SK-N-SH (cell line): ENCODE results near the gene CC2D2A. TPM values are rescaled to one million over a fixed set of nuclear protein-coding genes. Genes with fewer than 3 reads are reported as not detected.

Experiments used
- CTCF ChIA-PET: fragments of 300-600, 350-600 bp; formaldehyde crosslinking; extraction: SDS; loops from one replicate; lab custom pipeline; 2021; lab: Yijun Ruan, JAX
- POLR2A ChIA-PET: fragments of 350-600 bp; sonication (Branson Sonifier 250); formaldehyde crosslinking; extraction: SDS; loops from one replicate; lab custom pipeline; 2020; ENCODE audit warnings: antibody characterized with exemption, inconsistent platforms; lab: Yijun Ruan, JAX
- DNase-seq: peaks from one replicate; pipeline ENCODE4 v3.0.0; 2012
- H2AFZ ChIP-seq: fragments of 200-600 bp; sonication (generic); 2 replicates; pipeline ENCODE4 v1.8.1; 2016; ENCODE audit warnings: antibody characterized with exemption, mild to moderate bottlenecking, low read depth
- H3F3A ChIP-seq: fragments of 200-600 bp; sonication (generic); replicated peaks from 2 replicates; pipeline ENCODE3; 2016; ENCODE audit warnings: antibody characterized with exemption, mild to moderate bottlenecking; ENCODE audit not compliant: insufficient read depth
- H3K27ac ChIP-seq, 2 experiments: fragments of 200-500 bp in 1 of 2; fragments of 200-600 bp in 1 of 2; sonication (Bioruptor generic) in 1 of 2; sonication (generic), shearing (Covaris generic) in 1 of 2; 2 replicates each; pipeline versions ENCODE4 v1.5.1 to v1.6.1; 2014 to 2016; ENCODE audit warnings: low read depth in 2 of 2, inconsistent platforms in 1 of 2, low read length in 1 of 2, mild to moderate bottlenecking in 1 of 2, mixed read lengths in 1 of 2
- H3K27me3 ChIP-seq: fragments of 200-600 bp; sonication (generic), shearing (Covaris generic); 2 replicates; pipeline ENCODE4 v1.6.1; 2016; ENCODE audit warnings: mixed run types; ENCODE audit not compliant: insufficient read depth
- H3K36me3 ChIP-seq, 2 experiments: fragments of 200-500 bp in 1 of 2; fragments of 200-600 bp in 1 of 2; sonication (Bioruptor generic) in 1 of 2; sonication (generic) in 1 of 2; replicated peaks in 1 of 2; 2 replicates each; pipeline versions ENCODE3 to v1.5.1; 2014 to 2016; ENCODE audit warnings: low read length in 1 of 2, mild to moderate bottlenecking in 1 of 2; ENCODE audit not compliant: insufficient read depth in 2 of 2, control insufficient read depth in 1 of 2
- H3K4me1 ChIP-seq, 2 experiments: fragments of 200-500 bp in 1 of 2; fragments of 200-600 bp in 1 of 2; sonication (Bioruptor generic) in 1 of 2; sonication (generic), shearing (Covaris generic) in 1 of 2; 2 replicates each; pipeline versions ENCODE4 v1.5.1 to v1.6.1; 2014 to 2016; ENCODE audit warnings: low read depth in 1 of 2, low read length in 1 of 2, mixed run types in 1 of 2; ENCODE audit not compliant: insufficient read depth in 2 of 2, control insufficient read depth in 1 of 2
- H3K4me2 ChIP-seq: fragments of 200-600 bp; sonication (generic), shearing (Covaris generic); 2 replicates; pipeline ENCODE4 v1.6.1; 2017; ENCODE audit warnings: mixed run types
- H3K4me3 ChIP-seq, 2 experiments: fragments of 200-500 bp in 1 of 2; fragments of 200-600 bp in 1 of 2; sonication (Bioruptor generic) in 1 of 2; sonication (generic), shearing (Covaris generic) in 1 of 2; 2 replicates each; pipeline versions ENCODE4 v1.5.1 to v1.8.1; 2014 to 2016; ENCODE audit warnings: low read depth in 2 of 2, inconsistent platforms in 1 of 2, low read length in 1 of 2, mild to moderate bottlenecking in 1 of 2, mixed read lengths in 1 of 2, moderate library complexity in 1 of 2
- H3K79me2 ChIP-seq: fragments of 200-600 bp; sonication (generic); 2 replicates; pipeline ENCODE4 v1.8.1; 2017; ENCODE audit warnings: mild to moderate bottlenecking; ENCODE audit not compliant: insufficient read depth
- H3K9ac ChIP-seq: fragments of 200-600 bp; sonication (generic); 2 replicates; pipeline ENCODE4 v1.6.1; 2017; ENCODE audit warnings: mixed run types
- H3K9me2 ChIP-seq: fragments of 200-600 bp; sonication (generic); 2 replicates; pipeline ENCODE4 v1.6.1; 2017; ENCODE audit warnings: mixed run types
- H3K9me3 ChIP-seq: fragments of 200-600 bp; sonication (generic); 2 replicates; pipeline ENCODE4 v1.6.1; 2017; ENCODE audit warnings: mixed run types, mild to moderate bottlenecking, moderate library complexity
- H4K20me1 ChIP-seq: fragments of 200-600 bp; sonication (generic); 2 replicates; pipeline ENCODE4 v1.6.1; 2017; ENCODE audit warnings: mild to moderate bottlenecking, mixed run types; ENCODE audit not compliant: insufficient read depth
- CHD2 ChIP-seq: fragments of 150-350 bp; IDR thresholded peaks from 2 replicates; pipeline ENCODE4 v1.6.1; 2018; ENCODE audit warnings: low read length; ENCODE audit not compliant: partially characterized antibody
- GABPA ChIP-seq: IDR thresholded peaks from 2 replicates; pipeline ENCODE4 v1.4.0; 2012; ENCODE audit warnings: low read depth, mild to moderate bottlenecking
- GATA2 ChIP-seq: sonication (generic); formaldehyde crosslinking; IDR thresholded peaks from 2 replicates; pipeline ENCODE4 v1.5.0; 2020; ENCODE audit warnings: mild to moderate bottlenecking, missing genetic modification reagents
- MXI1 ChIP-seq: IDR thresholded peaks from 2 replicates; pipeline ENCODE4 v1.6.1; 2012; ENCODE audit warnings: mild to moderate bottlenecking, low read depth, low read length, improper control_type of control experiment
- PBX3 ChIP-seq: IDR thresholded peaks from 2 replicates; pipeline ENCODE4; 2012
- RAD21 ChIP-seq: IDR thresholded peaks from 2 replicates; pipeline ENCODE4 v1.6.1; 2012; ENCODE audit warnings: mild to moderate bottlenecking, low read length
- RFX5 ChIP-seq: IDR thresholded peaks from 2 replicates; pipeline ENCODE4 v1.6.1; 2012; ENCODE audit warnings: mild to moderate bottlenecking, improper control_type of control experiment, low read length
- SIN3A ChIP-seq: IDR thresholded peaks from 2 replicates; pipeline ENCODE4 v1.6.1; 2012; ENCODE audit warnings: low read depth, mild to moderate bottlenecking, low read length, moderate library complexity, borderline replicate concordance
- SMC3 ChIP-seq: IDR thresholded peaks from 2 replicates; pipeline ENCODE4 v1.6.1; 2012; ENCODE audit warnings: low read depth, low read length, improper control_type of control experiment
- TAF1 ChIP-seq: IDR thresholded peaks from 2 replicates; pipeline ENCODE4 v1.6.1; 2012; ENCODE audit warnings: low read depth, mild to moderate bottlenecking, low read length, moderate library complexity, borderline replicate concordance
- WGBS: methylation state at CpG from one replicate; pipeline ENCODE4 v1.1.6; 2017; ENCODE audit warnings: low lambda C conversion rate; 5-methylcytosine and 5-hydroxymethylcytosine counted together
- polyA plus RNA-seq, 3 experiments: library from polyadenylated mRNA; depleted of rRNA; stranded (reverse); fragments of >200 nt; gene quantifications; 2 replicates each; pipeline ENCODE4 v1.2.3, GENCODE V29; 2012
- small RNA-seq, 7 experiments: library from RNA; depleted of rRNA; stranded (forward); fragments of <200 nt; gene quantifications; one replicate each; pipeline ENCODE3, GENCODE V24; 2012
- TF ChIP-seq, protein P1 (sequence below): fragments of 200-600 bp; sonication (generic); IDR thresholded peaks from 2 replicates; pipeline ENCODE4 v1.6.1; 2017; ENCODE audit warnings: antibody characterized with exemption, mild to moderate bottlenecking, moderate library complexity

Gene CC2D2A
- polyA plus RNA-seq, 1 of the 3 experiments (the other 2 are of a cell fraction), result 17.8 TPM

GRCh38 chr4:15648600-15648999, 178.9 kb downstream of the CC2D2A start (continued):
- TF ChIP-seq, protein P1, sequence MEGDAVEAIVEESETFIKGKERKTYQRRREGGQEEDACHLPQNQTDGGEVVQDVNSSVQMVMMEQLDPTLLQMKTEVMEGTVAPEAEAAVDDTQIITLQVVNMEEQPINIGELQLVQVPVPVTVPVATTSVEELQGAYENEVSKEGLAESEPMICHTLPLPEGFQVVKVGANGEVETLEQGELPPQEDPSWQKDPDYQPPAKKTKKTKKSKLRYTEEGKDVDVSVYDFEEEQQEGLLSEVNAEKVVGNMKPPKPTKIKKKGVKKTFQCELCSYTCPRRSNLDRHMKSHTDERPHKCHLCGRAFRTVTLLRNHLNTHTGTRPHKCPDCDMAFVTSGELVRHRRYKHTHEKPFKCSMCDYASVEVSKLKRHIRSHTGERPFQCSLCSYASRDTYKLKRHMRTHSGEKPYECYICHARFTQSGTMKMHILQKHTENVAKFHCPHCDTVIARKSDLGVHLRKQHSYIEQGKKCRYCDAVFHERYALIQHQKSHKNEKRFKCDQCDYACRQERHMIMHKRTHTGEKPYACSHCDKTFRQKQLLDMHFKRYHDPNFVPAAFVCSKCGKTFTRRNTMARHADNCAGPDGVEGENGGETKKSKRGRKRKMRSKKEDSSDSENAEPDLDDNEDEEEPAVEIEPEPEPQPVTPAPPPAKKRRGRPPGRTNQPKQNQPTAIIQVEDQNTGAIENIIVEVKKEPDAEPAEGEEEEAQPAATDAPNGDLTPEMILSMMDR, result no peak
- TF ChIP-seq, all 33 proteins: peak for 0

DNA sequence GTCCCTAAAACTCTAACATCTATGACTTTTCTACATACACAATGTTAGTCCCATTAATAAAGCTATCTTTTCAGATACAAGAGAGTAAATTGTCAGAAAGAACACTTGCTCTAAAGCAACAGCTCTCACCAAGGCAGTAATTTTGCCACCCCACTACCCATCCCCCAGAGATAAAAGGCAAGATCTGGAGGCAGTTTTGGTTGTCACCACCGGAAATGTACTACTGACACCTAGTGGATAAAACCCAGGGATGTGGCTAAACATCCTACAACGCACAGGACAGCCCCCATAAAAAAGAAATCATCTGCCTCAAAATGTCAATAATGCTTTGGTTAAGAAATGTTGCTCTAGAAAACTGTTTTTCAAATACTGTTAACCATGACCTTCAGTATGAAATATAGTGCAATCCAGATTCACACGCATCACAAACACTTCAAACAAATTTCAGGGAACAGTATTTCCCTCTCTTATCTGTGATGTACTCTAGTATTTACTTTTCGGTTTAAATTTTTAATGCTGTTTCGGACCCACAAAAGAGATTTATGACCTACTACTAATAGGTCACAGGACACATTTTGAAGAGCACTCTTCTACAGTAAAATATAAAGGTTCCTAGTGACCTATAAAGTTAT, 180.3 kb downstream of the CC2D2A start:
- peak overlapping the region in 1 of 2 experiments; percentile 43; a peak in 1 of 4 replicates for H3K27ac ChIP-seq
- H3K9me3 ChIP-seq, result no peaks in the 10 kb centered on the region
- peaks cover 19% of the 10 kb centered on the region for H3F3A ChIP-seq
- H3K36me3 ChIP-seq, result peaks cover 0 to 4% of the 10 kb centered on the region in 2 experiments
- ChIA-PET POLR2A (interaction anchor here (0.6 kb wide), 1 partner anchor 171 kb away, joined by 3 read pairs; no protein-coding TSS in a partner anchor), CTCF (interaction anchor here (0.6 to 1.1 kb wide), 12 partner anchors 8 to 413 kb away, joined by 3 to 8 read pairs (median 4); no protein-coding TSS in a partner anchor)
- WGBS, result 26% methylated on average over 5 of the region's 5 CpGs
- no peaks in the 10 kb centered on the region for H3K27me3 ChIP-seq
- peak overlapping the region in 1 of 2 experiments; percentile 24; a peak in 1 of 4 replicates for H3K4me3 ChIP-seq
- H3K9ac ChIP-seq, result no peak overlapping the region
- H3K4me1 ChIP-seq, result peaks cover 11 to 22% of the 10 kb centered on the region in 2 experiments; a peak in 2 of 4 replicates
- peaks cover 97% of the 10 kb centered on the region for H3K79me2 ChIP-seq
- no peak overlapping the region for H2AFZ ChIP-seq
- TF ChIP-seq TAF1 (no peak), MXI1 (peak; percentile 38; the same call in 1 of the 2 replicates), CHD2 (peak; percentile 81), RAD21 (peak; percentile 81), RFX5 (peak; percentile 31; the same call in 1 of the 2 replicates), GABPA (peak; percentile 25; the same call in 1 of the 2 replicates), PBX3 (no peak), SMC3 (peak; percentile 48; the same call in 1 of the 2 replicates), SIN3A (no peak), GATA2 (CRISPR knock-in tag) (peak; percentile 68)
- TF ChIP-seq, protein P1, result peak; percentile 72
- no peak overlapping the region for H3K4me2 ChIP-seq
- H4K20me1 ChIP-seq, result peaks cover 51% of the 10 kb centered on the region
- peak; percentile 52 for DNase-seq
- H3K9me2 ChIP-seq, result no peaks in the 10 kb centered on the region

Small RNA genes lying within 50 kb of the gene (small RNA-seq; reads per million reads assigned to genes)
- 0 to 1.1 (median 0) reads per million in 7 experiments for gene AC007016.1

Other genes starting within 250 kb of the CC2D2A start
- not detected in 2 replicates for gene C1QTNF7, start 41.8 kb upstream of the CC2D2A start, polyA plus RNA-seq (2012; rRNA removed)
- gene FBXL5, start 185.5 kb downstream of the CC2D2A start, polyA plus RNA-seq (2012; rRNA removed), result 13.5 and 17.2 TPM in 2 replicates
- gene FAM200B, start 211.9 kb downstream of the CC2D2A start, polyA plus RNA-seq (2012; rRNA removed), result 36.2 and 46.3 TPM in 2 replicates
- gene BST1, start 233.2 kb downstream of the CC2D2A start, polyA plus RNA-seq (2012; rRNA removed), result 7.3 and 8.3 TPM in 2 replicates